Neural progenitor cell (in vitro differentiated cells): ENCODE data around the gene NCK1. TPM values are rescaled to one million over a fixed set of nuclear protein-coding genes. Genes with fewer than 3 reads are reported as not detected.

Experiments used
- DNase-seq: peaks from one replicate; pipeline ENCODE4 v3.0.0-alpha.2; 2016; ENCODE audit warnings: low spot score
- H2AFZ ChIP-seq: fragments of 200-600 bp; sonication (generic); replicated peaks from 2 replicates; pipeline ENCODE4 v1.6.1; 2016; ENCODE audit warnings: antibody characterized with exemption
- H3F3A ChIP-seq: fragments of 200-600 bp; sonication (generic); 2 replicates; pipeline ENCODE4 v1.6.1; 2016; ENCODE audit warnings: antibody characterized with exemption, low read depth
- H3K27ac ChIP-seq: fragments of 200-600 bp; sonication (generic); 2 replicates; pipeline ENCODE4 v1.5.1; 2016; ENCODE audit warnings: mild to moderate bottlenecking
- H3K27me3 ChIP-seq: fragments of 200-600 bp; sonication (generic); 2 replicates; pipeline ENCODE4 v1.6.1; 2016; ENCODE audit warnings: mild to moderate bottlenecking, moderate library complexity
- H3K36me3 ChIP-seq: fragments of 200-600 bp; sonication (generic); 2 replicates; pipeline ENCODE4 v1.5.1; 2016
- H3K4me1 ChIP-seq: fragments of 200-600 bp; sonication (generic); 2 replicates; pipeline ENCODE4 v1.6.1; 2016; ENCODE audit warnings: mixed run types
- H3K4me2 ChIP-seq: fragments of 200-600 bp; sonication (generic); 2 replicates; pipeline ENCODE4 v1.6.1; 2016
- H3K4me3 ChIP-seq: fragments of 200-600 bp; sonication (generic); 2 replicates; pipeline ENCODE4 v1.5.1; 2016
- H3K79me2 ChIP-seq: fragments of 200-600 bp; sonication (generic); 2 replicates; pipeline ENCODE4 v1.6.1; 2016; ENCODE audit warnings: low read depth
- H3K9ac ChIP-seq: fragments of 200-600 bp; sonication (generic); 2 replicates; pipeline ENCODE4 v1.6.1; 2016
- H3K9me3 ChIP-seq: fragments of 200-600 bp; sonication (generic); 2 replicates; pipeline ENCODE4 v1.5.1; 2016; ENCODE audit warnings: low read depth
- H4K20me1 ChIP-seq: fragments of 200-600 bp; sonication (generic); 2 replicates; pipeline ENCODE4 v1.6.1; 2016; ENCODE audit warnings: low read depth
- H3K27ac Mint-ChIP-seq: 3 replicates; pipeline ENCODE4 v1.8.0; 2021; ENCODE audit warnings: mixed read lengths
- H3K27me3 Mint-ChIP-seq: 2 replicates; pipeline ENCODE4 v1.8.0; 2022; ENCODE audit warnings: low read depth, mild to moderate bottlenecking, inconsistent platforms, moderate library complexity, mixed read lengths; ENCODE audit not compliant: insufficient read depth
- H3K36me3 Mint-ChIP-seq: 3 replicates; pipeline ENCODE4 v1.8.0; 2021; ENCODE audit warnings: mixed read lengths
- H3K4me1 Mint-ChIP-seq: 3 replicates; pipeline ENCODE4 v1.8.0; 2021; ENCODE audit warnings: mixed read lengths
- H3K4me3 Mint-ChIP-seq: 3 replicates; pipeline ENCODE4 v1.8.0; 2021; ENCODE audit warnings: mild to moderate bottlenecking, moderate library complexity, mixed read lengths
- H3K9me3 Mint-ChIP-seq: 3 replicates; pipeline ENCODE4 v1.8.0; 2020; ENCODE audit warnings: mixed read lengths
- EZH2 ChIP-seq: fragments of 200-600 bp; sonication (generic); IDR thresholded peaks from 2 replicates; pipeline ENCODE4 v1.6.1; 2017; ENCODE audit warnings: antibody characterized with exemption, mild to moderate bottlenecking, moderate library complexity
- EZH2phosphoT487 ChIP-seq: fragments of 200-600 bp; sonication (generic); IDR thresholded peaks from 2 replicates; pipeline ENCODE4 v1.6.1; 2017; ENCODE audit warnings: antibody characterized with exemption
- total RNA-seq: library from RNA; depleted of rRNA; stranded (reverse); fragments of >200 nt; gene quantifications from 2 replicates; pipeline ENCODE4 v1.2.3, GENCODE V29; 2015; ENCODE audit warnings: low replicate concordance
- TF ChIP-seq, protein P1 (sequence below): fragments of 200-600 bp; sonication (generic); IDR thresholded peaks from 2 replicates; pipeline ENCODE4 v1.5.1; 2017; ENCODE audit warnings: antibody characterized with exemption, mild to moderate bottlenecking

The NCK1 gene
- total RNA-seq, 1 donor from 2014 or later: 46.5 TPM

DNA sequence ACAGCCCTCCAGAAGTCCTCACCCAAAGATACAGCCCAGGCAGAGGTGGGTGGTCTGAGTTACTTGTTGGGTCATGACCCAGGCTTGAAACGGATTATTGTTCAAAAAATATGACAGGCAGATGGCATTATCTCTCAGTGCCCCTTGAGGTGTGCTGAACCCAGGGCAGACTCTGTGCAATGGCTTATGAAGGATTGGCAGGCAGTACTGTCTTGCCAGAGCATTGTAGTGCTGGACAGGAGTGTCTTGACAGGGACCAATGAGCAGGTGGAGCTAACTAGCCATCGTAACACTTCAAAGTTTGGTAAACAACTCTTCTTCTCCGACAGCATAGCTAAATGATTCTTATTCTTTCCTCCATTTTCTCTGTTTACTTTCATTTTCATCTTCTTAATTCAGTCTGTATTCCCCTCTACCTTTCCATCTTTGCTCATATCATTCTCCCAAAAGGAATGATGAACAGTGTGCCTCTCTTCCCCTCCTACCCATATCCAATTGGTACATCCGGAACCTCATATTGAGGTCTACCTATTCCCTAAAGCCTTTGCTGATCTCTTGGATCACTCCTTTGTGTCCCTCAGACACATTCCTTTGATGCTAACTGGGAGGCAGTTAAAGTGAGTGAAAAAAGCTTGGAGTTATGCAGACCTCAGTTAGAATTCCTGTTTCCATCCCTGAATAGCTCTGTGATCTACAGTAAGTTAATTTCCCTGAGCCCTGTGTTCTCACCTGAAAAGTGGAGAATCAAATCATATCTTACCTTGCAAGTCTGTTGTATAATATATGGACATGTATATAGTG lies 93.2 kb downstream of the NCK1 start:
- Mint-ChIP-seq H3K4me1 (peaks cover 5% of the 10 kb centered on the region), H3K36me3 (no peaks in the 10 kb centered on the region), H3K4me3 (no peak overlapping the region), H3K27me3 (no peaks in the 10 kb centered on the region), H3K27ac (no peak overlapping the region), H3K9me3 (no peaks in the 10 kb centered on the region)
- H3F3A ChIP-seq: no peaks in the 10 kb centered on the region
- no peaks in the 10 kb centered on the region for H3K36me3 ChIP-seq
- no peak overlapping the region for H2AFZ ChIP-seq
- H3K4me2 ChIP-seq: no peak overlapping the region
- H3K9me3 ChIP-seq: no peaks in the 10 kb centered on the region
- no peak overlapping the region for H3K4me3 ChIP-seq
- H4K20me1 ChIP-seq: no peaks in the 10 kb centered on the region
- no peaks in the 10 kb centered on the region for H3K79me2 ChIP-seq
- H3K27ac ChIP-seq: no peak overlapping the region
- no peaks in the 10 kb centered on the region for H3K4me1 ChIP-seq
- TF ChIP-seq EZH2phosphoT487 (no peak), EZH2 (no peak)
- TF ChIP-seq, protein P1, sequence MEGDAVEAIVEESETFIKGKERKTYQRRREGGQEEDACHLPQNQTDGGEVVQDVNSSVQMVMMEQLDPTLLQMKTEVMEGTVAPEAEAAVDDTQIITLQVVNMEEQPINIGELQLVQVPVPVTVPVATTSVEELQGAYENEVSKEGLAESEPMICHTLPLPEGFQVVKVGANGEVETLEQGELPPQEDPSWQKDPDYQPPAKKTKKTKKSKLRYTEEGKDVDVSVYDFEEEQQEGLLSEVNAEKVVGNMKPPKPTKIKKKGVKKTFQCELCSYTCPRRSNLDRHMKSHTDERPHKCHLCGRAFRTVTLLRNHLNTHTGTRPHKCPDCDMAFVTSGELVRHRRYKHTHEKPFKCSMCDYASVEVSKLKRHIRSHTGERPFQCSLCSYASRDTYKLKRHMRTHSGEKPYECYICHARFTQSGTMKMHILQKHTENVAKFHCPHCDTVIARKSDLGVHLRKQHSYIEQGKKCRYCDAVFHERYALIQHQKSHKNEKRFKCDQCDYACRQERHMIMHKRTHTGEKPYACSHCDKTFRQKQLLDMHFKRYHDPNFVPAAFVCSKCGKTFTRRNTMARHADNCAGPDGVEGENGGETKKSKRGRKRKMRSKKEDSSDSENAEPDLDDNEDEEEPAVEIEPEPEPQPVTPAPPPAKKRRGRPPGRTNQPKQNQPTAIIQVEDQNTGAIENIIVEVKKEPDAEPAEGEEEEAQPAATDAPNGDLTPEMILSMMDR: no peak
- DNase-seq: peak; percentile 4
- no peaks in the 10 kb centered on the region for H3K27me3 ChIP-seq
- no peak overlapping the region for H3K9ac ChIP-seq

DNA sequence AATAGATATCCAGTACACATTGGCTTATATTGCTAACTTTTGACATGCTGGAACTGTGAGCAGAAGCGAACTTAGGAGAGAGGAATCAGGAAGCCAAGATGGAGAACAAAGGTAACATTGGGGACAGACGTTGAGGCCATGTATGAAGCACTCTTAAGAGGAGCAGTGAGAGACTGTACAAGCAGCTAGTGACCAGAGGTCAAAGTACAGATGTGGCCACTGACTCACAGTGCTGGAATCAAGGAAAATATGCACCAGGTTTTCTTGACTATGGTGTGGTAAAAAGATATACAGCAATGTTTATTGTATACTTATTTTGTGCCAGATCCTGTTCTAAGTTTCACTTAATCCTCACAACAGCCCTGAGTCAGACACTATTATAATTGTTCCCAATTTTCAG lies 93.8 kb downstream of the NCK1 start:
- no peak overlapping the region for H3K4me3 Mint-ChIP-seq
- H3K27ac Mint-ChIP-seq: no peak overlapping the region
- TF ChIP-seq EZH2 (no peak), EZH2phosphoT487 (no peak)
- TF ChIP-seq, protein P1: no peak
- no peak overlapping the region for H3K4me3 ChIP-seq
- H3K36me3 Mint-ChIP-seq: no peaks in the 10 kb centered on the region
- no peak overlapping the region for H3K4me2 ChIP-seq
- peaks cover 2% of the 10 kb centered on the region for H3K4me1 ChIP-seq
- no peaks in the 10 kb centered on the region for H3K9me3 ChIP-seq
- H3K9ac ChIP-seq: no peak overlapping the region
- no peaks in the 10 kb centered on the region for H4K20me1 ChIP-seq
- no peaks in the 10 kb centered on the region for H3K9me3 Mint-ChIP-seq
- no peak for DNase-seq
- H3K27me3 Mint-ChIP-seq: no peaks in the 10 kb centered on the region
- H2AFZ ChIP-seq: no peak overlapping the region
- peaks cover 5% of the 10 kb centered on the region for H3K4me1 Mint-ChIP-seq
- H3K27me3 ChIP-seq: no peaks in the 10 kb centered on the region
- H3K27ac ChIP-seq: no peak overlapping the region
- H3K79me2 ChIP-seq: no peaks in the 10 kb centered on the region
- no peaks in the 10 kb centered on the region for H3K36me3 ChIP-seq
- H3F3A ChIP-seq: peaks cover 1% of the 10 kb centered on the region

DNA sequence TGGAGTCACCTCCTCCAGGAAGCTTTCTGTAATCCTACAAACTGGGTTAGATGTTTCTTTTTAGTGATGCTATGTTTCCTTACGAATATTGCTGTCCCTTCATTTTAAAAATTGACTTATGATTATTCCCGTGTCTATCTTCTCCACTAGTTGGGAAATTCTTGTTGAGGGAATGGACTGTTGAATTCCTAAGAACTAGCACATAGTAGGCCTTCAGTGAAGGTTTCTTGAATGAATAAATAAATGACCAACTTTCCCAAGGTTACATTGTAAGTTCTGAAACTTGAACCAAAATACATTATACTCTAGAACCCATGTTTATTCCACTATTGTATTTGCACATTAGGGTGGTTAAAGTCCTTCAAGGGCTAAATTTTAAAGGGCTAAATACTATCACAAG lies 95.0 kb downstream of the NCK1 start:
- H3K4me2 ChIP-seq: no peak overlapping the region
- no peaks in the 10 kb centered on the region for H4K20me1 ChIP-seq
- Mint-ChIP-seq H3K36me3 (no peaks in the 10 kb centered on the region), H3K4me1 (peaks cover 5% of the 10 kb centered on the region), H3K27me3 (no peaks in the 10 kb centered on the region), H3K4me3 (no peak overlapping the region), H3K27ac (no peak overlapping the region), H3K9me3 (no peaks in the 10 kb centered on the region)
- H3K9ac ChIP-seq: no peak overlapping the region
- H2AFZ ChIP-seq: no peak overlapping the region
- H3K4me3 ChIP-seq: no peak overlapping the region
- no peaks in the 10 kb centered on the region for H3K79me2 ChIP-seq
- H3F3A ChIP-seq: peaks cover 6% of the 10 kb centered on the region
- H3K36me3 ChIP-seq: no peaks in the 10 kb centered on the region
- TF ChIP-seq EZH2: no peak
- TF ChIP-seq, protein P1: no peak
- TF ChIP-seq EZH2phosphoT487: no peak
- H3K4me1 ChIP-seq: peaks cover 10% of the 10 kb centered on the region
- H3K27me3 ChIP-seq: no peaks in the 10 kb centered on the region
- no peak overlapping the region for H3K27ac ChIP-seq
- DNase-seq: no peak
- no peaks in the 10 kb centered on the region for H3K9me3 ChIP-seq
